Measurements from ENCODE around the gene RPL9. TPM values are rescaled to one million over a fixed set of nuclear protein-coding genes. Genes with fewer than 3 reads are reported as not detected.

RPL9 gene
- total RNA-seq, 2 experiments from 2014 or later = 1,735 to 2,571 TPM

GRCh38 chr4:39486221-39486804, 27.6 kb upstream of the RPL9 start:
- POLR2A ChIA-PET = no interaction called here
- CTCF ChIA-PET (ENCODE audit: unreplicated experiment) = no interaction called here
- Histone ChIP-seq H2AFZ (ENCODE audit: low read length) (no peak overlapping the region), H3K4me1 (ENCODE audit: insufficient read depth, low read length, poor library complexity, severe bottlenecking) (no peaks in the 10 kb centered on the region), H4K20me1 (ENCODE audit: insufficient read depth, low read length) (no peaks in the 10 kb centered on the region), H3K9me2 (ENCODE audit: insufficient read depth, low read length) (no peaks in the 10 kb centered on the region), H3K4me2 (ENCODE audit: low read length) (no peak overlapping the region), H3K79me2 (ENCODE audit: insufficient read depth, low read depth, low read length) (no peaks in the 10 kb centered on the region), H3K36me3 (ENCODE audit: insufficient read depth, low read length) (no peaks in the 10 kb centered on the region), H3K27ac (ENCODE audit: low read depth, low read length, poor library complexity, severe bottlenecking) (no peak overlapping the region), H3K4me3 (ENCODE audit: low read depth, low read length, poor library complexity, severe bottlenecking) (no peak overlapping the region), H3K9me3 (ENCODE audit: low read length) (no peaks in the 10 kb centered on the region)
- intact Hi-C loops (cut with micrococcal nuclease; ENCODE audit: unreplicated experiment) = no loop called here
- TF ChIP-seq EZH2phosphoT487 (IDR thresholded peaks at IDR 0.05; ENCODE audit: borderline replicate concordance, low read depth, low read length) = no peak
- TF ChIP-seq CTCF (conservative IDR thresholded peaks at IDR 0.05; ENCODE audit: low read length) = no peak
- DNase-seq (ENCODE audit: low spot score) = no peak
- BruUV-seq (replicated peaks) = no TSS peak

GRCh38 chr4:39484582-39485272, 26.0 kb upstream of the RPL9 start:
- no peak overlapping the region for H3K4me3 ChIP-seq (ENCODE audit: low read depth, low read length, poor library complexity, severe bottlenecking)
- no peak for TF ChIP-seq CTCF (conservative IDR thresholded peaks at IDR 0.05; ENCODE audit: low read length)
- no peak overlapping the region for H3K27ac ChIP-seq (ENCODE audit: low read depth, low read length, poor library complexity, severe bottlenecking)
- DNase-seq (ENCODE audit: low spot score) = no peak
- H3K4me2 ChIP-seq (ENCODE audit: low read length) = no peak overlapping the region
- H3K9me2 ChIP-seq (ENCODE audit: insufficient read depth, low read length) = no peaks in the 10 kb centered on the region
- ChIA-PET POLR2A (no interaction called here), CTCF (ENCODE audit: unreplicated experiment) (no interaction called here)
- no peaks in the 10 kb centered on the region for H4K20me1 ChIP-seq (ENCODE audit: insufficient read depth, low read length)
- BruUV-seq (replicated peaks) = no TSS peak
- H3K4me1 ChIP-seq (ENCODE audit: insufficient read depth, low read length, poor library complexity, severe bottlenecking) = no peaks in the 10 kb centered on the region
- H2AFZ ChIP-seq (ENCODE audit: low read length) = no peak overlapping the region
- intact Hi-C loops (cut with micrococcal nuclease; ENCODE audit: unreplicated experiment) = loop anchor here (5.0 kb wide), 1 partner anchor 103 kb away; no protein-coding TSS in a partner anchor
- no peaks in the 10 kb centered on the region for H3K36me3 ChIP-seq (ENCODE audit: insufficient read depth, low read length)
- H3K9me3 ChIP-seq (ENCODE audit: low read length) = no peaks in the 10 kb centered on the region
- no peaks in the 10 kb centered on the region for H3K79me2 ChIP-seq (ENCODE audit: insufficient read depth, low read depth, low read length)

All from OCI-LY7 (cell line).